Stimulated activated CD4-positive, alpha-beta T cell treated with anti-CD3 and anti-CD28 coated beads, Interleukin-2, amount 100 ng/mL, for 24 hours (primary cell): ENCODE results near the gene WNT9A.
"Not testable (repeated sequence)": the region's sequence is repeated elsewhere in the genome, so short reads cannot be mapped to it uniquely, and the experiment has no call there.

Experiments used
- DNase-seq, 2 donors: peaks; one replicate each; pipeline ENCODE4 v3.0.0-alpha.2; 2020

WNT9A gene

DNA sequence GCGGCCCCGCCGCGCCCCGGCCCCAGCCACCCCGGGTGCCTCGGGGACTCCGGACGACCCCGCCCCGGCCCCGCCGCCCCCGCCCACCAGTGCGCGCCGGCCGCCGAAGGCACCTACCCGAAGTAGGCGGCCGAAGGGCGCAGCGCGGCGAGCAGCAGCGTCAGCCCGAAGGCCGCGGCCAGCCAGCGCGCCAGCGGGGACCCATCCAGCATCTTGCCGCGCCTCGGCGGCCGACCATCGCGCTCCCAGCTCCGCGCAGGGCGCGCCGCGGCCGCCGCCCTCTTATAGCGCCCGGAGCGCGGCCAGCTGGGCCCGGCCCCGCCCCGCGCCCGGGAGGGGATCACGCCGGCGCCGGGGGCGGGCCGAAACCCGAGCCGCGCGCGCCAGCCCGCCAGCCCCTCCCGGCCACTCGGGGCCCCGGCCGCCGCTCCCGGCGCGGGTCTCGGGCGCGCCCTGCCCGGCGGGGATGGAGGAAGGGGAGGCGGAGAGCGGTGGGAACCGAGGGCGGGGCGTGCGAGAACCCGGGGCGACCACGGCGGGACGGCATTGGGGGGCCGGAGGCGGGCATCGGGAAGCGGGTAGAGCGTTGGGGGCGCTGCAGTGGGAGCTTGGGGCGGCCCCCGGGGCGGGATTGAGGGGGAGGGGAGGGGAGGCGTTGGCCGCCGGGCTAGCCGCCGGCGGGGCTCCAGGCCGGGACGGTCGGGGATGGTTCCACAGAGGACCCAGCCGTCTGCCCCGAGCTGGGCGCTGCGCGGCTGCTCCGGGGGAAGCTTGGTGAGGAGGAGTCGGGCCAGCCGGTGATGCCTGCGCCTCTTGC lies at the start of gene WNT9A:
Gene WNT9A, minus strand, starts transcription at position 257 of the 817 bp plus-strand sequence. Its CDS starts 45 bp downstream, at position 212.
- peak in 1 of 2 donors; percentile 28 for DNase-seq

GRCh38 chr1:227996187-227996950 lies 48.6 kb upstream of the WNT9A start:
- no peak for DNase-seq

GRCh38 chr1:227994632-227995300 lies 47.0 kb upstream of the WNT9A start:
- no peak for DNase-seq

DNA sequence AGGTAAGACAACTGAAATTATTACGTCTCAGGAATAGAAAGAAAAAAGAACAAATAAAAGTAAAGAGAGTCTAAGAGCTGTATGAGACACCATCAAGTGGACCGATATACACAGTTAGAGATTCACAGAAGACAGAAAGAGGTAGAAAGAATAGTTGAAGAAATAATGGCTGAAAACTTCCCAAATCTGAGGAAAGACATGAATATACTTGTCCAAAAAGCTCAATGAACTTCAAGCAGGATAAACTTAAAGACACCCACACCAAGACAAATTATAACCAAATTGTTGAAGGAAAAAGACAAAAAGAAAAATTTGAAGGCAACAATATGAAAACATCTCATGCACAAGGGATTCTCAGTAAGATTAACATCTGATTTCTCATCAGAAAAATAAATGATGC lies 39.4 kb upstream of the WNT9A start:
- no peak for DNase-seq

- not testable (repeated sequence) for DNase-seq
These were observed 28.0 kb upstream of the WNT9A start for GRCh38 chr1:227975583-227976283.

DNA sequence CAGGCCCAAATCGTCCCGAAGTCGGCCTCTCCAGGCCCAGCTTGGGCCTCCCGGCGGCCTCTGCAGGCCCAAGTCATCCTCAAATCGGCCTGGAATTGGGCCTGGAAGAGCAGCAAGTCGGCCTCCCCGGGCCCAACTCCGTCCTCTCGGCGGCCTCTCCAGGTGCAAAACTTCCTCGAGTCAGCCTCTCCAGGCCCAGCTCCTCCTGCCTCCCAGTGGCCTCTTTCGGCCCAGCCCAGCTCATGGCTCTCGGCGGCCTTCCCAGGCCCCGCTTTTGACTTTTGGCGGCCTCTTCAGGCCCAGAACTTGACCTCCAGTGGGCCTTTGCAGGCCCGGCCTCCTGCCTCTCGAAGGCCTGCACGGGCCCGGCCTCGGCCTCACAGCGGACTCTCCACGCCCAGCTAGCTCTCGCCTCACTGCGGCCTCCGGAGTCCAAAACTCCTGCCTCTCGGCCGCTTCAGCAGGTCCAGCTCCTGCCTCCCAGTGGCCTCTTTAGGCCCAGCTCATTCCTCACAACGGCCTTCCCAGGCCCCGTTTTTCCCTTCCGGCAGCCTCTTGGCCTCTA lies 26.1 kb upstream of the WNT9A start:
- DNase-seq: not testable (repeated sequence)

DNA sequence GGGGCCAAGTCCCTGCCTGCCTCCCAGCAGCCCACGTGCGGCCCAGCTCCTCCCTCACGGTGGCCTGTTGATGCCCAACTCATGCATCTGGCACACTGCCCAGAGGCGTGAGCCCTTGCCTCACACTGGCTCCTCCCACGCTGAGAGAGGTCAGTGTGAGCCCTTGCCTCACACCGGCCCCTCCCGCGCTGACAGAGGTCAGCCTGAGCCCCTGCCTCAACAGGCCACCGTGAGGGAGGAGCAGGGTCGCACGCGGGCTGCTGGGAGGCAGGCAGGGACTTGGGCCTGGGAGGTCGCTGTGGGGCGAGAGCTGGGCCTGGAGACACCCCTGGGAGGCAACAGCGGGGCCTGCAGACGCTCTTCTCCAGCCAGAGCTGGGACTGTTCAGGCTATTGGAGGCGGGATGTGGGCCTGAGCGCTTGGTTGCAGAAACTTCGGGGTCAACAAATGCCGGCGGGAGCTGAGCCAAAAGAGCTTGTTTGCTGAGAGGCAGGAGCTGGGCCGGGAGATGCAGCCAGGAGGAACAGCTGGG lies 25.2 kb upstream of the WNT9A start:
- DNase-seq: not testable (repeated sequence)

- not testable (repeated sequence) for DNase-seq
These were observed 24.5 kb upstream of the WNT9A start for GRCh38 chr1:227972283-227972679.

DNA sequence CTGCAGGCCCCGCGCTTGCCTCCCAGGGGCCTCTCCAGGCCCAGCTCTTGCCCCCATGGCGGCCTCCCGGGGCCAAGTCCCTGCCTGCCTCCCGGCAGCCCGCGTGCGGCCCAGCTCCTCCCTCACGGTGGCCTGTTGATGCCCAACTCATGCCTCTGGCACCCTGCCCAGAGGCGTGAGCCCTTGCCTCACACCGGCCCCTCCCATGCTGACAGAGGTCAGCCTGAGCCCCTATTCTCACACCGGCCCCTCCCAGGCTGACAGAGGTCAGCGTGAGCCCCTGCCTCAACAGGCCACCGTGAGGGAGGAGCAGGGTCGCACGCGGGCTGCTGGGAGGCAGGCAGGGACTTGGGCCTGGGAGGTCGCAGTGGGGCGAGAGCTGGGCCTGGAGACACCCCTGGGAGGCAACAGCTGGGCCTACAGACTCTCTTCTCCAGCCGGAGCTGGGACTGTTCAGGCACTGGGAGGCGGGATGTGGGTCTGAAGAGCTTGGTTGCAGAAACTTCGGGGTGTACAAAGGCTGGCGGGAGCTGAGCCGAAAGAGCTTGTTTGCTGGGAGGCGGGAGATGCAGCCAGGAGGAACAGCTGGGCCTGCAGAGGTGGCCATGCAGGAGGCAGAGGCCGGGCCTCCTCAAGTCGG lies 24.0 kb upstream of the WNT9A start:
- not testable (repeated sequence) for DNase-seq

- not testable (repeated sequence) for DNase-seq
These were observed 23.5 kb upstream of the WNT9A start for GRCh38 chr1:227971216-227971615.

GRCh38 chr1:227970076-227970995 lies 22.6 kb upstream of the WNT9A start:
- DNase-seq: not testable (repeated sequence)

DNA sequence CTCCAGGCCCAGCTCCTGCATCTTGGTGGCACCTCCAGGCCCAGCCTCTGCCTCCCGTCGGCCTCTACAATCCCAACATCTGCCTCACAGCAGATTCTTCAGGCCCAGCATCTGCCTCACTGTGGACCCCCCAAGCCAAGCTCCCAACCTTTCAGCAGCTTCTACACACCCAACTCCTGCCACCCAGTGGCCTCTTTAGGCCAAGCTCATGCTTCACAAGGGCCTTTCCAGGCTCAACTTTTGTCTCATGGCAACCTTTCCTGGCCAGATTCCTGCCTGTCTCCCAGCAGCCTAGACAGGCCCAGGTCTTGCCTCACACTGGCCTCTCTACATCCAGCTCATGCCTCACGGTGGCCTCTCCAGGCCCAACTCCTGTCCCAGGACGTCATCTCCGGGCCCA lies 20.1 kb upstream of the WNT9A start:
- DNase-seq: not testable (repeated sequence)

DNA sequence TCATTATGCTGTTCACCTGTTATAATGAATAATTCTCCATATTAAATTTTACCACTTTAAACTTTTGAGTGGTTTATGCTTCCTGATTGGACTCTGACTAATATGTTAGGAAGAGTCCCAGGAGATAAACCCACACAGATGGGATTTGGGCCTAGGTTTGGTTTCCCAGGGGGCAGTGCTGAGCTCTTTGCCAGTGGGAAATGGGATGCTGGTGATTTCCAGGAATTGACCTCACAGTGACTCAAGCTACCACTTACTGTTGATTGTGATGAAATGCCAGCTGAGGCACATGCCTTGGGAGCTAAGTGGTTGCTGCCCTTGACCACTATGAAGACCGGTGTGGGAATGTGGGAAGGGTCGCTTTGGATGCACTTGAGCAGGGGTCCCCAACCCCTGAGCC lies 19.0 kb upstream of the WNT9A start:
- DNase-seq: not testable (repeated sequence)

DNA sequence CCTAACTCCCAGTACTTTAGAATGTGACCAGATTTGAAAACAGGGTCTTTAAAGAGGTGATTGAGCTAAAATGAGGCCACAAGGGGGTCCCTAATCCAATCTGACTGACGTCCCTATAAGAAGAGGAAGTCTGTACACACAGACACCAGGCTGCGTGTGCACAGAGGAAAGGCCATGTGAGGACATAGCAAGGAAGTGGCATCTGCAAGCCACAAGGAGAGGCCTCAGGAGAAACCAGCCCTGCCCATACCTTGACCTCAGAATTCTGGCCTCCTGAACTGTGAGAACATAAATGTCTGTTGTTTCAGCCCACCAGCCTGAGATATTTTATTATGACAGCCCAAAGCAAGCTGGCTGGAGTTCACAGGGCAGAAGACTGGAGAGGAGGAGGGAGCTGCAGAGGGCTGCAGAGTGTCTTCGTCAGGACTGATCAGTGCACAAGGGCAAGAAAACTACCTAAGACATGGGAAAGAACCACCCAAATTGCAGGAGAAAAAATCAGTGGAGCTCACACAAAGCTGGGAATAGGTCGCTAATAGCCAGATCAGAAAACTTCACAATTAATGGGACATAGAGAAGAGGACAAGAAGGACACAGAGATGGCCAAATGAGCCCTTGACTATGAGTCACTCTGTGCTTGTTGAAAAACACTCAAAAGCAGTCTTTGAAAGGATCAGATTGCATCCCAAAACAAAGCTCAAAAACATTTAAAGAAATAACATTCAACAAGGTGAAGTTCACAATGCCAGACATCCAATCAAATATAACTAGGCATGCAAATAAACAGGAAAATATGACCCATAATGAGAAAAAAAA lies 14.1 kb upstream of the WNT9A start:
- no peak for DNase-seq

DNA sequence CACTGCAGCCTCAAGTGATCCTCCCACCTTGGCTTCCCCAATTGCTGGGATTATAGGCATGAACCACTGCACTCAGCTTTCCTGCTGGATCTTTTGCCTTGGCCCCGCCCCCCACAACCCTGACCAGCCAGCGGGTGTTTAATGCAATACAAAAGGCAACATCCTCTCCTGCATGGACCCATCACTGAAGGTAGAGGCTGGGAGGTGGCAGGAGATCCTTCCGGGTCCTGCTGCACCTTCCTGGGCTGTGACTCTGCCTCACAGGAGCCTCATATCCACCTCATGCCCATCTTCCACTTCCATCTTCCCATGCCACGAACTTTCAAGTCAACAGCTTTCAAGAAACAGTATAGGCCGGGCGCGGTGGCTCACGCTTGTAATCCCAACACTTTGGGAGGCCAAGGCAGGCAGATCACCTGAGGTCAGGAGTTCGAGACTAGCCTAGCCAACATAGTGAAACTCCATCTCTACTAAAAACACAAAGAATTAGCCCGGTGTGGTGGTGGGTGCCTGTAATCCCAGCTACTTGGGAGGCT lies 11.7 kb upstream of the WNT9A start:
- DNase-seq: peak in 1 of 2 donors; percentile 13

- no peak for DNase-seq
These were observed 11.0 kb upstream of the WNT9A start for GRCh38 chr1:227958617-227959324.

DNA sequence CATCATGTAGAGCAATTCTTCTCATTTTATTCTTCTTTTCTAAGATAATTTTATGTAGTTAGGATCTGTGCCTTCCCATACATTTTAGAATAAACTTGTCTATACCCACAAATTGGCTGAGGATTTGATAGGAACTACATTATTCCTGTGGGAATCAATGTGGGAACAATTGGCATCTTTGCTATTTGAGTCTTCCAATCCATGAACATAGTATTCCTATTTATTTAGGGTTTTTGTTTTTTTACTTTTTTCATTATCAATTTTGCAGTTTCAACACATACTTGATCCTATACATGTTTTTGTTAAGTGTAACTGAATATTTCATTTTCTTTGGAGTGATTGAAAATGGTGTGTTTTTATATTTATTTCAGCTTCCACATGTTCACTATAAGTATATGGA lies 8.1 kb upstream of the WNT9A start:
- DNase-seq: no peak

GRCh38 chr1:227954163-227954850 lies 6.6 kb upstream of the WNT9A start:
- DNase-seq: no peak
